CD4-positive, alpha-beta T cell treated with Interleukin-6 for 4 hours (primary cell): Measurements from ENCODE around the gene SCGB2B2.
A peak's percentile ranks its signal among the peaks of the same experiment; 100 is the strongest.
"Not testable (repeated sequence)": the region's sequence is repeated elsewhere in the genome, so short reads cannot be mapped to it uniquely, and the experiment has no call there.

Experiments
- DNase-seq: peaks from one replicate; pipeline ENCODE4 v3.0.0-alpha.2; 2020; ENCODE audit warnings: mixed read lengths

SCGB2B2 gene

GRCh38 chr19:34676697-34677385 is at the start of gene SCGB2B2:
Gene SCGB2B2 (minus strand): TSS chr19:34677159. CDS start chr19:34594563, 82,596 bp downstream.
- DNase-seq = peak; percentile 82

GRCh38 chr19:34725400-34725799 is 48.4 kb upstream of the SCGB2B2 start:
- DNase-seq = no peak

- no peak for DNase-seq
Observed at GRCh38 chr19:34722353-34722752, 45.4 kb upstream of the SCGB2B2 start.

GRCh38 chr19:34715357-34715756 is 38.4 kb upstream of the SCGB2B2 start:
- no peak for DNase-seq

GRCh38 chr19:34713262-34713637 is 36.3 kb upstream of the SCGB2B2 start:
- DNase-seq = no peak

GRCh38 chr19:34712395-34713261 is 35.7 kb upstream of the SCGB2B2 start:
- peak; percentile 63 for DNase-seq

- DNase-seq = no peak
Observed at GRCh38 chr19:34711890-34712289, 34.9 kb upstream of the SCGB2B2 start.

GRCh38 chr19:34707661-34708060 is 30.7 kb upstream of the SCGB2B2 start:
- no peak for DNase-seq

GRCh38 chr19:34692549-34692948 is 15.6 kb upstream of the SCGB2B2 start:
- no peak for DNase-seq

- DNase-seq = no peak
Observed at GRCh38 chr19:34690372-34690771, 13.4 kb upstream of the SCGB2B2 start.

GRCh38 chr19:34688592-34688991 is 11.6 kb upstream of the SCGB2B2 start:
- DNase-seq = no peak

GRCh38 chr19:34687348-34687747 is 10.4 kb upstream of the SCGB2B2 start:
- DNase-seq = no peak

- no peak for DNase-seq
Observed at GRCh38 chr19:34686455-34686854, 9.5 kb upstream of the SCGB2B2 start.

GRCh38 chr19:34685266-34685665 is 8.3 kb upstream of the SCGB2B2 start:
- DNase-seq = not testable (repeated sequence)

GRCh38 chr19:34681478-34681877 is 4.5 kb upstream of the SCGB2B2 start:
- DNase-seq = no peak

GRCh38 chr19:34678421-34678820 is 1.5 kb upstream of the SCGB2B2 start:
- no peak for DNase-seq

- no peak for DNase-seq
Observed at GRCh38 chr19:34678085-34678412, 1.1 kb upstream of the SCGB2B2 start.

- peak; percentile 95 for DNase-seq
Observed at GRCh38 chr19:34677386-34678084, 576 bp upstream of the SCGB2B2 start, which contains the start of gene ZNF302. Gene ZNF302 (plus strand): TSS chr19:34677678. CDS start chr19:34678805, 1,127 bp downstream.

- no peak for DNase-seq
Observed at GRCh38 chr19:34675919-34676318, 1.0 kb downstream of the SCGB2B2 start.

GRCh38 chr19:34675250-34675649 is 1.7 kb downstream of the SCGB2B2 start:
- no peak for DNase-seq

GRCh38 chr19:34673590-34673989 is 3.4 kb downstream of the SCGB2B2 start:
- DNase-seq = no peak

- no peak for DNase-seq
Observed at GRCh38 chr19:34671972-34672371, 5.0 kb downstream of the SCGB2B2 start.

- no peak for DNase-seq
Observed at GRCh38 chr19:34669305-34669704, 7.7 kb downstream of the SCGB2B2 start.

GRCh38 chr19:34668690-34669089 is 8.3 kb downstream of the SCGB2B2 start:
- DNase-seq = not testable (repeated sequence)
